Stimulated activated CD4-positive, alpha-beta T cell treated with anti-CD3 and anti-CD28 coated beads, Interleukin-4, amount 100 ng/mL, for 4 hours (primary cell): Measurements from ENCODE around the gene MCC.

Experiments used
- DNase-seq, 2 experiments: peaks; one replicate each; pipeline ENCODE4 v3.0.0-alpha.2; 2020

MCC gene

DNA sequence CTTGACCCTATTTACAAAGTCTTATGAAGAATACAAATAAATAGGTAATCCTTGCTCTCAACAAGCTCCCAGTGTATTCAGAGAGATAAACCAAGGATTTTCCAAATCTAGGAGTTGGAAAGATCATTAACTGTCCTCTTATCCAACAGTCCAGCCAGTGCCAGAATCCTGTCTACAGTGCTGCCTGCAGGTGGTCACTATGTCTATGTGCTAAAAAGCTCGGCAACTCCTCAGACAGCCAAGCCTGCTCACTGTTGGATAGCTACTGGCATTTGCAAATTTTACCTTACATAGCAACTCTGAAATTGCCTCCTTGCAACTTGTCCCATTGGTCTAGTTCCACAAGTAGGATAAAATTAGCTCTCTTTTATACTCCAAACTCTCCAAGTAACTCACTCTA, 324.2 kb downstream of the MCC start:
- DNase-seq, result no peak

DNA sequence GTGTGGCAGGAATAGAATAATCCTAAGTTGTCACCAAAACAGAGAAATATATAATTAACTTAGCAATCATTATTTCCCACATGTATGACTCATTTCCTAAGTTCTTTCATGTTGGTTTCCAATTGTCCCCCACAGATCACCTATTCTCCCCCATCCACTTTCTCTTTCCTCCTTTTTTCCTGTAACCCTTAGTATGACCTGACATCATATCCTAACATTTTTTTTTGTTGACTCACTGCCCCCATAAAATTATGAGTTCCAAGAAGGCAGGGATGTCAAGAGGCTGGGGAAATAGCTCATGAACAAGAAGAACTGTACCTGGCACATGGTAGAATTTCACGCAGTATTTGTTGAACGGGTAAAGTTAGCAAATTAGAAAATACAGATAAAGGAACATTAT, 324.9 kb downstream of the MCC start:
- no peak for DNase-seq

GRCh38 chr5:113162770-113163169, 325.5 kb downstream of the MCC start:
- no peak for DNase-seq

DNA sequence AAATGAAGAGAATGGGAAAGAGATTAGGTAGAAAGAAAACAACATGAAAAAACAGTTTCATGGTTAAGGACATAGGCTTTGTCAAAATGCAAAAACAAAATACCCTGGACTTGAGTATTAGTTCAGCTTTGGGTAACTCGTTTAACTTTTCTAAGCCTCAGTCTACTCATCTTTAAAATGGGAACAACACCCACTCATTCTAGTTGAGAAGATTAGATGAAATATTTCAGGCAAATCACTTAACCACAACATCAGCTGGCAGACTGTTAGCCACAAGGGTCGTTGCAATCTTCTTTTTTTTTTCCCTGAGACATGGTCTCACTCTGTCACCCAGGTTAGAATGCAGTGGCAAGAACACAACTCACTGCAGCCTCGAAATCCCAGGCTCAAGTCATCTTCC, 326.0 kb downstream of the MCC start:
- no peak for DNase-seq

DNA sequence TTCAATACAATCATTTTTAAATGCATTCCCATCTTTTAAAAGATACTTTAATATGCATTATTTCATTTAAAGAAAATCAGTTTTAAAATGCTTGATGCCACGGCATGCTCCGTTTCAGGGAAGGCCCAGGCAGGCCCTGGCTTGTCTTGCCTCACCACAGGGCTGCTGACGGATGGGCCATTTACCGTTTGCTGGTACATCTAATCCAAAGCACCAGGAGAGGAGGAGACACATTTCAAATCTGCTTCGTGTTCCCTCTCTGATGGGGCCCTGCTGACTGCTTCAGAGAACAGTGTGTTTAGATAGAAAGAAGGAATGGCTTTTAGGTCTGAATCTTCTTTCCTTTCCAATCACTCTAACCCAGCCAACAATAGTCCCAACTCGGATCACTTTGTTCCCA, 326.4 kb downstream of the MCC start:
- no peak for DNase-seq

DNA sequence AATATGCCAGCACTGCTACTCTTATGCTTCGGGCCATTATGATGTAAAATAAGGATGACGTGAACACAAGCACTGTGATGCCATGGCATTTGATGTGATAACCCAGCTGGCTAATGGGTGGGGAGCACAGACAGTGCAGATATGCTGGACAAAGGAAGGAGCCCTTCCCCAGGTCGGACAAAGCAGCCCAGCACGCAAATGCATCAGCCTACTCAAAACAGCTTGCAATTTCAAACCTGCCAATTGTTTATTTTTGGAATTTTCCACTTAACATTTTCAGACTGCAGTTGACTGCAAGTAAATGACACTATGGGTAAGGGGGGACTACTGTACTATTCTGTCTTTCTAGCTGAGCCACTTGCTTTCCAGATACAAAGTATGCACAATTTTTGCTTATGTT, 330.4 kb downstream of the MCC start:
- DNase-seq, result no peak

- no peak for DNase-seq
These were observed 331.9 kb downstream of the MCC start for GRCh38 chr5:113156271-113156877.

- DNase-seq, result no peak
These were observed 334.6 kb downstream of the MCC start for GRCh38 chr5:113153512-113154097.

- DNase-seq, result no peak
These were observed 335.9 kb downstream of the MCC start for GRCh38 chr5:113152380-113152740.

- no peak for DNase-seq
These were observed 336.4 kb downstream of the MCC start for GRCh38 chr5:113151641-113152379.

DNA sequence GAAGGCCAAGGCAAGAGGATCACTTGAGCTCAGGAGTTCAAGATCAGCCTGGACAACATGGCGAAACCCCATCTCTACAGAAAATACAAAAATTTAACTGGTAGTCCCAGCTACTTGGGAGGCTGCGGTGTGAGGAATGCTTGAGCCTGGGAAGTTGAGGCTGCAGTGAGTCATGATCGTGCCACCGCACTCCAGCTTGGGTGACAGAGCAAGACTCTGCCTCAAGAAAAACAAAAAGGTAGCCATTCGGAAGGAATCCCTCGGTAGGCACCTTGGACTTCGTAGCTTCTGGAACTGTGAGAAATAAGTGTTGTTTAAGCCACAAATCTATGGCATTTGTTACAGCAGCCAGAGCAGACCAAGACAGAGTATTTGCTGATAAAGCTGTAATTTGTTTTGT, 337.4 kb downstream of the MCC start:
- DNase-seq, result no peak

GRCh38 chr5:113150221-113150620, 338.0 kb downstream of the MCC start:
- DNase-seq, result no peak

DNA sequence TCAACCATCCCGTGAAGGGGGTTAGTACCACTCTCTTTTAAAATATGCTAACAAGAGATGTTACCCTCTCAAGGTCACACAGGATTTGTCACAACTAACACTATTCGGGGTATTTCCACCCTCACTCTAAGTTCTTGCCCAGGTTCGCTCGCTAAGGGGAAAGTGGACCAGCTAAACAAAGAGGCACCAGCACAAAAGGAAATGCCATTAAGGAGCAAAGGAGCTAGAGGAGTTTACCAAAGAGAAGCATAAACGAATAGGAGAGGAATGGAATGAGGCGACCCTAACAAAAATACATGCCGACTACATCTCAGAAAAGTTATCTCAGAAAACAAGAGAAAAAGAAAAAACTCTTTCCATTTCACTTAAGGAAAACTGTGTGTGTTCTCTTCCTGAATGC, 340.7 kb downstream of the MCC start:
- DNase-seq, result no peak

DNA sequence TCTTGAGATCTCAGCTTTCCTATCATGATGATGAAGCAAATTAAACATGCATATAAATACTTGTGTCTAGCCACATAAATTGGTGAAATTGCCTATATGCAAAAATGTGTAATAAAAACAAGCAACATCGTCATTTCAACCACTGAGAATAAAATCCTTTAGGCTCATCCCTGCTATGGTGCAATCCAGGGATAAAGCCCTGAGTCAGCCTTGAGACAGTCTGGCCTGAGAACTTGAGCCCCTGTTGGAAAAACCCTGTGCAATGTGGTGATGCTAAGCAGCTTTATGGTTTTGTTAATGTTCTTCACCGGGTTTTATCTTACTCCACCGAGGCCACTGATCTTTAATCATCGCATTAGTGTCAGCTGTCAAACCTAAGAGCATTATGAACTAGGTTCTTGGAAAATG, 341.1 kb downstream of the MCC start:
- DNase-seq, result no peak

- no peak for DNase-seq
These were observed 342.4 kb downstream of the MCC start for GRCh38 chr5:113145757-113146387.

DNA sequence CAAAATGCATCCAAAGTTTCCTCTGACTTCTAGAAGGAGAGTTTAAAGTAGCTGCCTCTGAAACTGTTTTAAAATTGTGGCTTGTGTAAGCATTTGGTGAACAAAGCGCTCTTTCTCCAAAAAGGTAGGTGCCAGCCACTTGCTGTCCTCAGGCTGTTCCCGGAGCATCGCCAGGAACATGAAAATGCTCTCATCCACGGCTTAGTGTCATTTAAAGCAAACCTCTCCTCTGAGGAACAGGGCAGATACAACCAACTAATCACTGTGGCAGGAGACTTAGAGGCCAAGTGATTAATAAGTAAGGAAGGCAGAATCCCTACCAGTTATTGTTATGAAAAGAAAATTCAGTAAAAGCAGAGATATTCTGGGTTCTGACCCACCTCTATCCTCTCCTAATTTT, 346.1 kb downstream of the MCC start:
- DNase-seq, result no peak

- DNase-seq, result no peak
These were observed 347.2 kb downstream of the MCC start for GRCh38 chr5:113140837-113141671.

GRCh38 chr5:113133211-113133975, 354.9 kb downstream of the MCC start:
- DNase-seq, result no peak

GRCh38 chr5:113132564-113132963, 355.7 kb downstream of the MCC start:
- no peak for DNase-seq

- DNase-seq, result no peak
These were observed 359.5 kb downstream of the MCC start for GRCh38 chr5:113128641-113129330.

- no peak for DNase-seq
These were observed 360.2 kb downstream of the MCC start for GRCh38 chr5:113128082-113128481.

- no peak for DNase-seq
These were observed 361.2 kb downstream of the MCC start for GRCh38 chr5:113127021-113127420.
